ENCODE results near the gene ZSCAN12. TPM values are rescaled to one million over a fixed set of nuclear protein-coding genes. Genes with fewer than 3 reads are reported as not detected.
A peak's percentile ranks its signal among the peaks of the same experiment; 100 is the strongest.

ZSCAN12 gene
- total RNA-seq, 2 experiments from 2014 or later: 4.4 to 4.7 TPM

GRCh38 chr6:28390688-28391087, 8.9 kb downstream of the ZSCAN12 start:
- no peak for DNase-seq
- CTCF ChIA-PET: no interaction called here
- intact Hi-C loops (cut with micrococcal nuclease): loop anchor here (10.0 kb wide), 2 partner anchors 194 to 294 kb away; a partner anchor contains a TSS
- Mint-ChIP-seq H3K27ac (no peak overlapping the region), H3K36me3 (ENCODE audit: low read depth) (peaks cover 64% of the 10 kb centered on the region), H3K27me3 (ENCODE audit: low read depth) (no peaks in the 10 kb centered on the region), H3K9me3 (no peaks in the 10 kb centered on the region), H3K4me3 (no peak overlapping the region), H3K4me1 (ENCODE audit: low read depth) (peaks cover 12% of the 10 kb centered on the region)

GRCh38 chr6:28384143-28384533, 15.4 kb downstream of the ZSCAN12 start:
- no peaks in the 10 kb centered on the region for H3K27me3 Mint-ChIP-seq (ENCODE audit: low read depth)
- H3K4me1 Mint-ChIP-seq (ENCODE audit: low read depth): peaks cover 17% of the 10 kb centered on the region
- no peak overlapping the region for H3K27ac Mint-ChIP-seq
- no peak for DNase-seq
- no peak overlapping the region for H3K4me3 Mint-ChIP-seq
- H3K36me3 Mint-ChIP-seq (ENCODE audit: low read depth): peaks cover 71% of the 10 kb centered on the region
- CTCF ChIA-PET: interaction anchor here (1.0 to 1.5 kb wide), 3 partner anchors 18 to 256 kb away, joined by 3 to 4 read pairs (median 3); no protein-coding TSS in a partner anchor
- intact Hi-C loops (cut with micrococcal nuclease): no loop called here
- no peaks in the 10 kb centered on the region for H3K9me3 Mint-ChIP-seq

GRCh38 chr6:28383235-28384142, 16.1 kb downstream of the ZSCAN12 start:
- intact Hi-C loops (cut with micrococcal nuclease): no loop called here
- CTCF ChIA-PET: interaction anchor here (0.6 to 1.5 kb wide), 4 partner anchors 19 to 255 kb away, joined by 3 to 4 read pairs (median 4); partner anchors contain the start of gene ZKSCAN3
- Mint-ChIP-seq H3K36me3 (ENCODE audit: low read depth) (peaks cover 66% of the 10 kb centered on the region), H3K4me3 (peak overlapping the region; percentile 68), H3K27me3 (ENCODE audit: low read depth) (no peaks in the 10 kb centered on the region), H3K27ac (peak overlapping the region; percentile 33), H3K9me3 (no peaks in the 10 kb centered on the region), H3K4me1 (ENCODE audit: low read depth) (peaks cover 17% of the 10 kb centered on the region)
- peak; percentile 68 for DNase-seq

- intact Hi-C loops (cut with micrococcal nuclease): no loop called here
- no peak for DNase-seq
- Mint-ChIP-seq H3K4me3 (no peak overlapping the region), H3K4me1 (ENCODE audit: low read depth) (peaks cover 17% of the 10 kb centered on the region), H3K27ac (no peak overlapping the region), H3K36me3 (ENCODE audit: low read depth) (peaks cover 50% of the 10 kb centered on the region), H3K9me3 (no peaks in the 10 kb centered on the region), H3K27me3 (ENCODE audit: low read depth) (no peaks in the 10 kb centered on the region)
- CTCF ChIA-PET: no interaction called here
Observed at GRCh38 chr6:28380381-28380780, 19.2 kb downstream of the ZSCAN12 start.

- H3K36me3 Mint-ChIP-seq (ENCODE audit: low read depth): peaks cover 45% of the 10 kb centered on the region
- no peak overlapping the region for H3K27ac Mint-ChIP-seq
- intact Hi-C loops (cut with micrococcal nuclease): no loop called here
Observed at GRCh38 chr6:28378644-28379043, 20.9 kb downstream of the ZSCAN12 start.

GRCh38 chr6:28377879-28378278, 21.7 kb downstream of the ZSCAN12 start:
- Mint-ChIP-seq H3K27me3 (ENCODE audit: low read depth) (no peaks in the 10 kb centered on the region), H3K4me1 (ENCODE audit: low read depth) (peaks cover 2% of the 10 kb centered on the region), H3K27ac (no peak overlapping the region), H3K36me3 (ENCODE audit: low read depth) (peaks cover 40% of the 10 kb centered on the region), H3K9me3 (no peaks in the 10 kb centered on the region), H3K4me3 (no peak overlapping the region)
- CTCF ChIA-PET: no interaction called here
- intact Hi-C loops (cut with micrococcal nuclease): no loop called here
- DNase-seq: no peak

More at GRCh38 chr6:28378644-28379043, 20.9 kb downstream of the ZSCAN12 start:
- Mint-ChIP-seq H3K4me1 (ENCODE audit: low read depth) (peaks cover 9% of the 10 kb centered on the region), H3K9me3 (no peaks in the 10 kb centered on the region), H3K27me3 (ENCODE audit: low read depth) (no peaks in the 10 kb centered on the region), H3K4me3 (no peak overlapping the region)
- no peak for DNase-seq
- CTCF ChIA-PET: no interaction called here

GRCh38 chr6:28373925-28374324, 25.6 kb downstream of the ZSCAN12 start:
- no peaks in the 10 kb centered on the region for H3K27me3 Mint-ChIP-seq (ENCODE audit: low read depth)
- intact Hi-C loops (cut with micrococcal nuclease): no loop called here
- CTCF ChIA-PET: no interaction called here
- H3K4me3 Mint-ChIP-seq: no peak overlapping the region
- DNase-seq: no peak
- no peak overlapping the region for H3K27ac Mint-ChIP-seq
- H3K9me3 Mint-ChIP-seq: no peaks in the 10 kb centered on the region
- H3K4me1 Mint-ChIP-seq (ENCODE audit: low read depth): no peaks in the 10 kb centered on the region
- peaks cover 9% of the 10 kb centered on the region for H3K36me3 Mint-ChIP-seq (ENCODE audit: low read depth)

- no peak overlapping the region for H3K4me3 Mint-ChIP-seq
- no peak for DNase-seq
- H3K4me1 Mint-ChIP-seq (ENCODE audit: low read depth): no peaks in the 10 kb centered on the region
- no peaks in the 10 kb centered on the region for H3K9me3 Mint-ChIP-seq
- intact Hi-C loops (cut with micrococcal nuclease): no loop called here
- H3K36me3 Mint-ChIP-seq (ENCODE audit: low read depth): peaks cover 4% of the 10 kb centered on the region
- CTCF ChIA-PET: interaction anchor here (0.6 to 1.6 kb wide), 3 partner anchors 15 to 482 kb away, joined by 3 to 7 read pairs (median 3); a partner anchor contains a TSS
- H3K27me3 Mint-ChIP-seq (ENCODE audit: low read depth): no peaks in the 10 kb centered on the region
- no peak overlapping the region for H3K27ac Mint-ChIP-seq
Observed at GRCh38 chr6:28371706-28372451, 27.7 kb downstream of the ZSCAN12 start.

- no peak for DNase-seq
- Mint-ChIP-seq H3K4me1 (ENCODE audit: low read depth) (no peaks in the 10 kb centered on the region), H3K9me3 (no peaks in the 10 kb centered on the region), H3K27me3 (ENCODE audit: low read depth) (no peaks in the 10 kb centered on the region), H3K36me3 (ENCODE audit: low read depth) (peaks cover 4% of the 10 kb centered on the region), H3K27ac (no peak overlapping the region), H3K4me3 (no peak overlapping the region)
- intact Hi-C loops (cut with micrococcal nuclease): no loop called here
- CTCF ChIA-PET: interaction anchor here (1.6 kb wide), 1 partner anchor 15 kb away, joined by 7 read pairs; no protein-coding TSS in a partner anchor
Observed at GRCh38 chr6:28371280-28371679, 28.3 kb downstream of the ZSCAN12 start.

GRCh38 chr6:28370440-28370839, 29.1 kb downstream of the ZSCAN12 start:
- CTCF ChIA-PET: no interaction called here
- Mint-ChIP-seq H3K4me3 (no peak overlapping the region), H3K9me3 (no peaks in the 10 kb centered on the region), H3K36me3 (ENCODE audit: low read depth) (peaks cover 7% of the 10 kb centered on the region), H3K27me3 (ENCODE audit: low read depth) (no peaks in the 10 kb centered on the region), H3K27ac (no peak overlapping the region), H3K4me1 (ENCODE audit: low read depth) (no peaks in the 10 kb centered on the region)
- intact Hi-C loops (cut with micrococcal nuclease): no loop called here
- DNase-seq: no peak

GRCh38 chr6:28369463-28369862, 30.1 kb downstream of the ZSCAN12 start:
- Mint-ChIP-seq H3K9me3 (no peaks in the 10 kb centered on the region), H3K27ac (no peak overlapping the region), H3K4me1 (ENCODE audit: low read depth) (no peaks in the 10 kb centered on the region), H3K36me3 (ENCODE audit: low read depth) (peaks cover 11% of the 10 kb centered on the region), H3K4me3 (no peak overlapping the region), H3K27me3 (ENCODE audit: low read depth) (no peaks in the 10 kb centered on the region)
- CTCF ChIA-PET: no interaction called here
- intact Hi-C loops (cut with micrococcal nuclease): no loop called here
- no peak for DNase-seq

GRCh38 chr6:28368522-28368921, 31.0 kb downstream of the ZSCAN12 start:
- DNase-seq: no peak
- intact Hi-C loops (cut with micrococcal nuclease): no loop called here
- Mint-ChIP-seq H3K27me3 (ENCODE audit: low read depth) (no peaks in the 10 kb centered on the region), H3K4me3 (no peak overlapping the region), H3K27ac (no peak overlapping the region), H3K4me1 (ENCODE audit: low read depth) (no peaks in the 10 kb centered on the region), H3K9me3 (no peaks in the 10 kb centered on the region), H3K36me3 (ENCODE audit: low read depth) (peaks cover 11% of the 10 kb centered on the region)
- CTCF ChIA-PET: no interaction called here

Measured in activated naive CD4-positive, alpha-beta T cell treated with anti-CD3 and anti-CD28 coated beads for 36 hours (primary cell).